Activated CD8-positive, alpha-beta memory T cell treated with anti-CD3 and anti-CD28 coated beads, Interleukin-2, amount 50 U/mL, for 1 hour (primary cell): ENCODE measurements around the gene PIRT.
"Not testable (repeated sequence)": the region's sequence is repeated elsewhere in the genome, so short reads cannot be mapped to it uniquely, and the experiment has no call there.

Experiments
- DNase-seq: peaks from one replicate; pipeline ENCODE4 v3.0.0-alpha.2; 2020; ENCODE audit errors: extremely low read depth

PIRT gene

DNA sequence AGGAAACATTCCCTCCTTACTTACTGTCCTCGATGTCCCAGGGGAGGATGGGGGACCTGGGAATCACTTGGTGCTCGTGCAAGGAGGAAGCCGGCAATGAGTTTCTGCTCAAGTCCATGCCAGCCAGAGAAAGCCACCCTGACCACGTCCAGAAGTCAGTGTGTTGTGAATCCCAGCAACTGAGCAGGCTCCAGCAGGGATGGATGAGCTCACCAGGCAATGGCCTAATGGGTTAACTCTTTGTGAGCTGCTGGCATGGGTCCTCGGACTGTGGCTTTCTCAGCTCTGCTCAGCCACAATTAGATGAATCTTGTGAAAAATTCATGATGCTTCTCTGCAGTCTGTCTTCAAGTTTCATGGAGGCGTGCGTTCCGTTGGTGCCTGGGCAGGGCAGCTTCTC, at the start of gene PIRT:
TSS of gene PIRT (minus strand) at position 167 of the 400 bp plus-strand sequence. CDS start 12,442 bp downstream, outside the sequence.
- DNase-seq: no peak

DNA sequence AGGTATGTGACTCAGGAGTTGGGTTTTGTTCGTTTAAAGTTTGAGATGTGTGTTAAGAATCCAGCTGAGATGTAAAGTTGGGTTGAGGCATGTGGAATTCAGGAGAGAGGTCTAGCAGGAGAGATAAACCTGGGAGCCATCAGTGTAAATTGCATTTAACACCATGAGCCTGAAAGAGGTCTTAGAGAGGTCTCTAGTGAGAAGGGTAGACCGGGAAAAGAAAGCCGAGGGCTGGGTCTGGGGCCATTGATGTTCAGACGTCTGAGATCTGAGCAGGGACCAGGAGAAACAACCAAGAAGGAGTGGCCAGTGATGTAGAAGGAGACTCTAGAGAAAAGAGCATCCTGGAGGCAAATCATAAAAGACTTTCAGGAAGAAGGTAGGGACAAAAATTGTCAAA, 44.1 kb upstream of the PIRT start:
- no peak for DNase-seq

DNA sequence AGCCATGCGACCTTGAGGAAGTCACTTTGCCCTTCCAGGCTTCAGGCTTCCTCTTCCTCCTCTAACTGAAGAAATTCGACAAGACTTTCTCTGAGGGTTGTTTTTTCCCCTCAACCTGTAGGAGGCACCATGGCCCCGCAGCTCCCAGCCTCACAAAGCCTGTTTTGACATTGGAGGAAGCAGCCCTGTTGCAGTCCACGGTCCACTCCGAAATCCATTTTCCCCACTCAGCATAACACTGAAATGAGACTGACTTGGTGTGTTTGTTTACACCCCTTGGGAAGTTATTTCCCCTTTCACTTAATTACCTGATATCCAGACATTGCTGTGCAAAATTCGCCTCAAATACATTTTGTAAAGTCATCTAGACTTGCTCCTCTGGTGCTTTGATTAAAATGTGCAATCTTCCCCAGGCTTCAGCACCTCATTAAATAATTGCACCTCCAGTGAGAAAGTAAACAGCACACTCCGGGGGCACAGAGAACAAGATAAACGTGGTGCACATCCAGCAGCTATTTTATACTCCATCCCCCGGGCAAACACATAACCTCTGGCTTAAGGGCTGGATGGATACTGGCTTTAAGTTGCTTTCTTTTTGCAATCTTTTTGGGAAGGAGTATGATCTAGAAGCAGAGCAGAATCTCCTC, 41.4 kb upstream of the PIRT start:
- DNase-seq: no peak

DNA sequence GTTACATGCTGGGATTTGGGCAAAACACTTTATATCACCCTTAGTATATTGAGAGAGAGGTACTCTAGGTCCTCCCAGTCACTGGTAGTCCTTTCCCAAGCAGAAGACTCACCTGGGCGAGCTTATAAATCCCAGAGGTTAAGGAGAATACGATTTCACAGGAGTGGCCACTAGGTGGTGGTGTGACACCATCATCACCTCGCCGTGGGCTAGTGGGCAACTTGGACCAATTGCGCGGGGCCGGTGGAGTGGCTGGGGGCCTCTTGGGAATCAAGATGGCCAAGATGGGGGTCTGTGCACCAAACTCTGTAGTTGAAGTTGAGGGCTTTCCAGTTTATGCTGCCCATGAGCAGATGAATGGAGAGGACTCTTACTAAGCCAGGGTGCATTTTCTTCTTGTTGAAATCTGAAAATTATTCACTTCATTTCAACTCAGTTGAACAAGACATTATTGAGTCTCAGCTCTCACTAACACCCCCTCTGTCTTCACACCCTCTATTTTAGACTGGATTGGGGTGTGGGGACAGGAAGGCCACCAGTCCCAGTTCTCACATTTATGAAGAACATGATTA, 38.2 kb upstream of the PIRT start:
- no peak for DNase-seq

DNA sequence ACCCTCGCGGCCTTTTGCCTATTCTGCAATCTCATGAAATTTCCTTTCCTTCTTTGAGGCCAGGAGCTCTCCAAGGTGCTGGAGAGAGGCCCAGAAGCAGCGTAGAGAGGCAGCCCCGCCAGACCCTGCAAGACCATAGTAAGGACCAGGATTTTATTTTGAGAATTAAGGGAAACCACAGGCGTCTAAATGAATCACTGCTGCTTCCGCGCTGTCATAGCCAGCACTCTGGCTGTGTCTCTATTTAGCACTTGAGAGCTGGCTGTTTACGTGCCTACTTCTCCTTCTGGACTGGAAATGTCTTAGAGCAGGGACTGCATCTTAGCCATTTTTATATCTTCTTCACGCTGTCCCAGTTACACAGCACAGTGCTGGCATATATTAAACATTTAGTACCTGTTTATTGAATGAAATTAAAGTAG, 37.6 kb upstream of the PIRT start:
- DNase-seq: no peak

DNA sequence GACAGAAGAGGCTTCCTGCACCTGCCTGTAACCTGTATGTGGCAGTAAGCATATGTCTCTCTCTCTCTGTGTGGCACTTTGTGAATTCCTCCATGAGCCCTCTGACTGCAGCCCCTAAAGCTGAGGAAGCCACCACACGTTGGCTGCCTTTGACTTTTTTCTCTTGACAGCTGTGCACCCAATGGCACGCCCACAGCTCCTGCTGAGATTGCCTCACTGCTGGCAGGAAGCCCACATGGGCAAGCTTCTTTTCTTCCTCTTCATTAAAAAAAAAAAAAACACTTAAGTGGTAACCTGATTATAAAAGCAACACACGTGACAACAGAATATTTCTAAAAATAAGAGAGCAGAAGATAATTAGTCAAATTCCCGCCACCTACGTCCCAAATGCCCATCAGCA, 34.0 kb upstream of the PIRT start:
- DNase-seq: no peak

DNA sequence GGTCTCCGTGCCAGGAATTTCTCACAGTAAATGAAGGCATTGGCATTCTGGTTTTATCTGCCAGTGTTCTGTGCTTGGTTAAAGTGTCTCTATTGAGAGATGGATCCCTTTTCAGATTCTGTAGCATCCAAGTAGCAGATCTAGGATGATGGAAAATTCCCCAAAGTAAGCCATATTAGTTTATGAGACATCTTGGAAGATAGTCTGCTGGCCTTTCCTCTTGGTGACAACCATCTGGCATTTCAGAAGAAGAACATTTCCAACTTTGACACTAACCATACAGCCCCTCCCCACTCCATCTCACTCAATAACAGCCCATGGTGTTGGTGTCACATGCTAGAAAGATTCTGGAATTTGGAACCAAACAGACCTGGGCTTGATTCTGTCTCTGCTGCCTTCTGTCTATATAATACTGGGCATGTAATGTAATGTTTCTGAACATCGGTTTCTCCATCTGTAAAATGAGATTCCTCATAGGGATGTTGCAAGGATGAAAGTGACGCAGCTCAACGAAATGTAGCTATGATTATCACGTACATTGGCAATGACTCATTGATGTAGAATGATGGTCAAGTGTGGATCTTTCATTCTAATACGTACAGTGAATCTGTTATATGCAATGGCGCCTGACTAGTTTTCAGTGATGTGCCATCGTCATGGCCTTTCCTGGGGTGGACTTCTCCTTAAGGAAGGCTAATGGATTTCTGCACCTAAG, 32.6 kb upstream of the PIRT start:
- DNase-seq: no peak

DNA sequence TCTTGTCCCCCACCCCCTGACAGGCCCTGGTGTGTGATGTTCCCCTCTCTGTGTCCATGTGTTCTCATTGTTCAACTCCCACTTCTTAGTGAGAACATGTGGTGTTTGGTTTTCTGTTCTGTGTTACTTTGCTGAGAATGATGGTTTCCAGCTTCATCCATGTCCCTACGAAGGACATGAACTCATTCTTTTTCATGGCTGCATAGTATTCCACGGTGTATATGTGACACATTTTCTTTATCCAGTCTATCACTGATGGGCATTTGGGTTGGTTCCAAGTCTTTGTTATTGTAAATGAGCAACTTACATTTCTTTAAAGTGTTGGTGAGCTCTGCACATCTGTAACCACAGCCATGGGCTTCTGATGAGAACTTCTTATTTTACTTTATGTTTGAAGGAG, 30.9 kb upstream of the PIRT start:
- DNase-seq: not testable (repeated sequence)

DNA sequence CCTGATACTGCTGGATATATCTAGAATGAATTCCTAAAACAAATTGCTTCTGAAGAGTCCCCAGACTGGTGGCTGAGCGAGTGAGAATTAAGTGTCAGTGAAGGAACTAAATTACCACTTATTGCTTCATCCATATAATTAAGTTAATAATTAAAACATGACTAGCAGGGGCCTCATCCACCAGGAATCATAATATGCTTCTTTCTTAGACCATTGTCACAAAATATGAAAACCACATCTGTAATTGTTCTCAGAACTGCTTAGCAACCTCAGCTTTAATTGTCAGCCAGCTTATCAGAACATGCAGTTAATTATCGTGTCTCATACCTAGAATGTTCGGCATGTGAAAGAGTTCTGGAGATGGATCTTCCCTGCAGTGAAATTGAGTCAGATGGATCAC, 21.2 kb upstream of the PIRT start:
- DNase-seq: no peak

DNA sequence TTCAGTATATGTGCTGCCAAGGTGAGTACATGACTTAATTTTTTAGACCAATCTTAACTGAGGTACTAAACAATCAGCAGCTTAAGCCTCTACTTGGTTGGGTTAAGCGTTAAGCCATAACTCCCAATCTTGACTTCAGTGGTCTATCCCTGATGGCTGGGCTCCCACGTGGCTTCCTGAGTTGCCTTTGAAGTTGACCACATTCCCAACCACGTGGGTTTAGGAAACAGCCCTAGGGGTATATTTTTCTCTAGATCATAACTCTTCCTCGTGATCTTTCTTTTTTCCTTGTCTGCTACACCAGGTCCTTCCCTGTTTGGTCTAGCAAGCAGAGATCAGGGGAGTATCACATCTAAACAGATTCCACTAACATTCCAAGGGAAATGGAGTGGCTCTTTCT, 20.1 kb upstream of the PIRT start:
- DNase-seq: no peak

DNA sequence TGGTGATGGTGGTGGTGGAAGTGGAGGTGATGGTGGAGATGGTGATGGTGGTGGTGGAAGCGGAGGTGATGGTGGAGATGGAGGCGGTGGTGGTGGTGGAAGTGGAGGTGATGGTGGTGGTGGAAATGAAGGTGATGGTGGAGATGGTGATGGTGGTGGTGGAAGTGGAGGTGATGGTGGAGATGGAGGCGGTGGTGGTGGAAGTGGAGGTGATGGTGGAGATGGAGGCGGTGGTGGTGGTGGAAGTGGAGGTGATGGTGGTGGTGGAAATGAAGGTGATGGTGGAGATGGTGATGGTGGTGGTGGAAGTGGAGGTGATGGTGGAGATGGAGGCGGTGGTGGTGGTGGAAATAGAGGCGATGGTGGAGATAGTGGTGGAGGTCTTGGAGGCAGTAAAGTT, 8.7 kb upstream of the PIRT start:
- not testable (repeated sequence) for DNase-seq

DNA sequence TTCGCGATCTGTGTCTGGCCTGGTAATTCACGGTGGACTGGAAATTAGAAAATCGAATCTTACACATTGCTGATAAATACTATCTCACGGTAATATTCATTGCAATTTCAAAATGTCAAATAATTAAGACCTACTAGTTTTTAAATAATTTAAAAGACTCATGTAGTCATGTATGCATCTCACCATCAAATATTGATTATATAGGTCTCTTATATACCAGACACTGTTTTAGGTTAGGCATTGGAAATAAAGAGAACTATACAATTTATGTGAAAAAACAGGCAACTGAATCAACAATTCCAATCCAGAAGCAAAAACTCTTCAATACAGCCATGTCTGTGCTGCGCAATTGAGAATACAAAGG, 7.5 kb upstream of the PIRT start:
- DNase-seq: no peak

DNA sequence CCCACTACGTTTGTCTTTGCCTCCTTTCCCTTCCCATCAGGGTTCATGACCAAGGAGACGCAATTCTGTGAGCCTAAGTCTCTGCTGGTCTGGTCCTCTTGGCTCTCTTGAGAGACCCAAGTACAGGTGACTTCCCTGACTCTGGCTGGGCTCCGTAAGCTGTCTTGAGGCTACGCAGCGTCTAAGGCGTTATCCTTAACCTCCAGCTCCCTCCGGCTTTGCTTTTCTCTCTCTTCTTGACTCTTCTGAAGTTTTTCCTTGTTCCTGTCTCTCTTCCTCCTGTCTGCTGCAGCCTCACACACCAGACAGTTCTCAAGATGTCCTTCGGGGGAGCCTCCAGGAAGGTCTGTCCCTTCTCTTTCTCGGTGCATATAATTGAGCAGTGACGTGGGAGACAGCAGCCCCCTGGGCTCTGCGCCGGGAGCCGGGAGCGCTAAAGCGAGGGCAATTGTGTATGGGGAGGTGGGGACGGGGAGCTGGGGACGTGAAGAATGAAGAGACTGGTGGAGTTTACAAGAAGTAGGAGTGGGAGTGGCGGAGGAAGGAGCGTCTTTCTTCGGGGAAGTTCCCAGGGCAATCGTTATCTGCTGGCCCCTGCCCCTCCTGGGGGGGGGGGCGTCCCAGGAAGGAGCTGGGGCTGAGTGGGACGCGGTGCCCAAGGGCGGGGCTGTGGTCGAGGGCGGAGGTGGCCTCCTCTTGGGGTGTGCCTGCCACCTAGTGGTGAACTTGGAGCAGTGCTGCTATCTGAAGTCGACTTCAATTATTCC, 6.9 kb upstream of the PIRT start:
- DNase-seq: peak; percentile 36

DNA sequence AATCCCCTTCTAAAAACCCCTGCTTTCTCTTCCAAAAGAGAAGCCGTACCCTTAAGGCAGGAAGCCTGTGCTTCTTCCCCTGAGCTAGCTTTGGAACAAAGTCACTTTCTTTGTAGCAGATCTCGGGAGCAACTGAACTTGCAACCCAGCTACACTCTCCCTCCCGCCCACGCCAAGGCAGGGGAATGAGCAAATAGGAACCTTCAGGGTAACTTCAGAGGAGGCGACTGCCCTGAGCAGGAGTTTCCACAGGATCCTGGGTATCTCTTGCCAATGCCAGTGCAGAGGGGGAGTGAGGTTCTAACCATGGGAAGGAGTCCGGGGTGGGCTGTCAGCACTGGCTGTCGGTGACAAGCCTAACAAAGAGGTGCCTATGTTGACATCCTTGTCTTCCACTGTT, 5.9 kb upstream of the PIRT start:
- DNase-seq: no peak

DNA sequence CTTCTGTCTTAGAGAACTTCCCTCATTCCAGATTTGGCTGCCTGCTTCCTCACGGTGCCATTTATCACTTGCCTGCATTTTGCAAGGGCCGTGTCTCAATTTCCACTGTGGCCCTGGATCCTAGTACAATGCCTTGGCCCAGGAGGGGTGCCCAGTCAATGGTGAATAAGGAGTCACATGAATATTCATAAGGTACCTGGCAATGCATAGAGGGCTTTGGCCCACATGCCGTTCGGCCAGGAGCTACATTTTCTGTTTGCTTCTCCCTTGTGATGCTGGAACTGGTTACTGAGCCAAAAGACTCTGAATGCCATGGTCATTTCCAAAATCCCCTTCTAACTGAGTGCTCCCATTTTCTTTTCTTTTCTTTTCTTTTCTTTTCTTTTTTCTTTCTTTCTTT, 4.8 kb upstream of the PIRT start:
- DNase-seq: no peak

DNA sequence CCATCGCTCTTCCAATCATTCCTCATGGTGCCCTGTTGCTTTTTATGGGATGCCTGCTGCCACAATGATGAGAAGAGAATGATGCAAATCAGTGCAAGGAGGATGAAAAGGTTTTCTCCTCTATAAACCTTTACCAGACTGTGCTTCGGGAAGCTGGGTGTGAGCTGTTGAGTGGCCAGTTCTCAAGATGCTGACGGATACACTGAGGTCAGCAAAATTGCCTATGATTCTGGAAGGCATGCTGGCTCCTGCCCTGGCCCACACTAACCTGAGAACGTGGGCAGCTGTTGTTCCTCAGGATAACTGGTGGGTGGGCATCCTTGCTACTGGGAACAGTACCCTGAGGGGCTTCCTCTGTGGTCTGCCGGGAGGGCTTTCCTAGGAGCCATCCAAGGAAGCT, 795 bp upstream of the PIRT start:
- DNase-seq: no peak

DNA sequence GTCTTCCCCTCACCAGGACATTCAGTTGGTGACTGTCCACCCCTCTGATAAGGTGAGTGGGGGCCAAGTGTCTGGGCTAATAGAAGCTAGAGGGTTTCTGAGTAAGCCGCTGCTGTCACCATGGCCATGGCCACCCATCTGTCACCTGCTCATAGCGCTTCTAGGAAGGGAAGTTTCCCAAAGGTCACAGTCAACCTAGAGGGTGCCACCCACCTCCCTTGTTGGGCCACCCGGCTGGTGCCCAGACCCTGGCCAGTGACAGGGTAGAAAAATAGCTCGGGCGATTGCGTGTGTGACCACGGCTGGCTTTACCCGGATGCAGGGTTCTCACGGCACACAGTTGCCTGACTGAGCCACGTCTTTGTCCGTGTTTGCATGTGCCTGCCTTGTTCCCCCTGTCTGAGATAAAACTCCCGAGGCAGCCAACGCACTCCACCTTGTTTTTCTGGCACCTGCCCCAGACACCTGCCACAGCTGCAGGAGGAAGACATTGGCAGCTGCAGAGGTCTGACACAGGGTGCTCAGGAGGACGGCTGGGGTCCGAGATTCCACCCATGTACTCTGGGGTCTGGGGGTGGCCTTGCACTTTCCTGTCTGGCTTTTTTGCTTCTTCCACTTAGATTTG, 809 bp downstream of the PIRT start:
- DNase-seq: no peak

DNA sequence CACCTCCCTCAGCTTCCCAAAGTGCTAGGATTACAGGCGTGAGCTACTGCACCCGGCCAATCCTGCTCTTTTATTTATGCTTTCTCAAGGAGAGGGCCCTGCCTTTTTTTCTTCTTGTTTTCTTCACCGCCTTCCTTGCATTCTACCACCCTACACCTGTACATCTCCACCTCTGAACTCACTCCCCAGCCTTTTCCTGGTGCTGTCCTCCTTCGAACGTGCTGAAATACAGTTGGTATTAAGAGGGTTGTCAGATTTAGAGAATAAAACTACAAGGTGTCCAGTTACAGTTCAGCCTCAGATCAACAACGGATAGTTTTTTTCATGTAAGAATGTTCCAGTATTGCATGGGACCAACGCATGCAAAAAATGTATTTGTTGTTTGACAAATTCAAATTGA, 1.7 kb downstream of the PIRT start:
- no peak for DNase-seq

DNA sequence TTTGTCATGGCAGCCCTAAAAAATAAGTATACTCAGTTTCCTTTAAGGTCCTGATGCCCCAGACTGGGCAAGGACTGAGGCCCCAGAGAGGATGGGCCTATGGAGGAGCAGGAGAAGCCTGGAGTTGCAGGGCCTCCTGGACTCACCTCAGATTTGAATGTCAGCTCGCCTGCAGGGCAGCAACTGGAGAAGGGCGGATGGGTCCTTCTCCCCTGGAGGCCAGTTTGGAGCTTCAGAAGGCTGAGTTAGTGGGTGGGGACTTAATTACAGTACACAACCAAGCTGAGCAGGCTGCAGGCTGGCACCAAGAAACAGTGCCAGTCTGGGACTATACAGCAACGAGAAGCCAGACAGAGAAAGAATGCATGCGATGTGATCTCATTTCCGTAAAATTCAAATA, 6.2 kb downstream of the PIRT start:
- DNase-seq: no peak

DNA sequence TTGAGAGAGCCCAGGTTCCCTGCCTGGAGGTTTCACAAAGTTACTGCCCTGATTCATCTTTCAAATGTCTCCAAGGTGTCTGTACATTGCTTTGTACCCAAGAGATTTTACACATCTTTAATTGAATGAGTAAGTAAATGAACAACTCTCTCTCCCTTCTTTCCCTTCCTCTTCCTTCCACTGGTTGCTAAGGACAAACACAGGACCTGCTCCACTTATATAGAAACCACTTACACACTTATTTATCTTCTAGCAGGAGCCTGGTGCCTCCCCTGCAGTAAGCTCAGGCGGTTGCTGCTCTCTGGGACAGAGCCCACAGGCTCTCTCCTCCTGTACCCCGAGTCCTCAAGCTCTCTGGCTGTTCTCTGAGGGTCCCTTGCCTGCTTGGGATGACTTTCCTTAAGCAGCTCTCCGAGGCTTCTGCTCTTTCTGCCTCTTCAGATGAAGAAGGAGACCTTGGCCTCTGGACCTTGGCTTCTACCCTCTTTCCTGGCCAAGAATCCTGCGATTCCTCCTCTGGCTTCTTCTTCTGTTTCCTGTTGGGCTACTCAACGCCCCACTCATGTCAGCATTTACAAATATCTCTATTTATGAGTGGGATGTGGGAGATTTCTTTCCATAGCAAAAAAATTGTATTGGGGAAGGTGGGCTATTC, 9.9 kb downstream of the PIRT start:
- no peak for DNase-seq

DNA sequence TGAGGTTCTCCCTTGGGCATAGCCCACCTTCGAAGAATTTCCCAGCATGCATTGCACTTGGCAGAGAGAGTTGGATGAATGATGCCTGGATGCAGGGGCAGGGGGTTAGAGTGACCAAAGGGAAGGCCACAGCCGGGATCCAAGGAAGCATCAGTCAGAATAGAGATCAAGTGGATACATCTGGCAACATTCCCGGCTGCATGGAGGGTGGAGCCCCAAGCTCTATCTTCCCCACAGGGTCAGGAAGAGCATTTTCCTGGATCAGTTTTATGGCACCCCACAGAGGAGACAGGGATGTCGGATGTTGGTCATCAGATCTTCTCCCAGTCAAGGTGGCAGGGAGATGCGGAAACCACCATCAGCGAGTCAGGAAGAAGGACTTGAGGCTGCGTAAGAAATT, 13.0 kb downstream of the PIRT start:
- DNase-seq: no peak

DNA sequence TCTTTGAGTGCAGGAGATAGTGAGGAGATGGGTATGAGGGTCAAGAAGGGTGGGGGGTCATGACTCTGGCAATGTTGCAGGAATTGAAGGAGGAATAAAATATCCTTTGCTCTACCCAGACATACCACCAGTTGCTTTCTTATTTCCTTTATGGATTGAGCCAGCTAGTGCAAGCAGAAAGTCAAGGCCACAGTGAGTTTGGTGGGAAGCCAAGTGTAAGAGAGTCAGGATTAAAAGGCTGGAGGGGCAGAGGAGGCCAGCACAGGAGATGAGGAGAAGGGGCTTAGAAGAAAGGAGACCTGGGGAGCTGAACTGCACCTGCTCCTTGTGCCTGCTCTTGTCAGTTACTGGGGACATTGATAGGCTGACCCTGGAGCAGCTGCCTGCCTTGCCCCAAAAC, 16.1 kb downstream of the PIRT start:
- no peak for DNase-seq
